Subcutaneous abdominal adipose tissue (tissue), 5 donors: Measurements from ENCODE around the gene DENND2A.
A peak's percentile ranks its signal among the peaks of the same experiment; 100 is the strongest.
"Not testable (repeated sequence)": the region's sequence is repeated elsewhere in the genome, so short reads cannot be mapped to it uniquely, and the experiment has no call there.

ENCODE experiments used
- H3K27ac ChIP-seq: one replicate; pipeline ENCODE4 v1.7.0; 2013; ENCODE audit warnings: low read depth, mild to moderate bottlenecking, inconsistent platforms, low read length, moderate library complexity
- H3K27me3 ChIP-seq, 5 donors: one replicate each; pipeline ENCODE4 v1.7.0; 2013; ENCODE audit warnings: low read length in 5 of 5, inconsistent platforms in 1 of 5; ENCODE audit not compliant: control insufficient read depth in 5 of 5, insufficient read depth in 4 of 5
- H3K36me3 ChIP-seq, 5 donors: one replicate each; pipeline ENCODE4 v1.7.0; 2013; ENCODE audit warnings: low read length in 5 of 5; ENCODE audit not compliant: control insufficient read depth in 5 of 5, insufficient read depth in 5 of 5
- H3K4me1 ChIP-seq, 5 donors: one replicate each; pipeline ENCODE4 v1.7.0; 2013; ENCODE audit warnings: low read length in 5 of 5, mild to moderate bottlenecking in 3 of 5, moderate library complexity in 1 of 5; ENCODE audit not compliant: control insufficient read depth in 5 of 5, insufficient read depth in 5 of 5
- H3K4me3 ChIP-seq, 5 donors: one replicate each; pipeline ENCODE4 v1.7.0; 2013; ENCODE audit warnings: low read length in 5 of 5, low read depth in 1 of 5
- H3K9ac ChIP-seq, 5 donors: one replicate each; pipeline ENCODE4 v1.7.0; 2013; ENCODE audit warnings: low read length in 5 of 5, mild to moderate bottlenecking in 4 of 5, moderate library complexity in 3 of 5
- H3K9me3 ChIP-seq, 5 donors: one replicate each; pipeline ENCODE4 v1.7.0; 2013; ENCODE audit warnings: low read length in 5 of 5; ENCODE audit not compliant: control insufficient read depth in 5 of 5
- donor health status: healthy.
- donor health status: healthy.
- donor health status: healthy.
- donor health status: healthy.
- donor health status: healthy.

The DENND2A gene

DNA sequence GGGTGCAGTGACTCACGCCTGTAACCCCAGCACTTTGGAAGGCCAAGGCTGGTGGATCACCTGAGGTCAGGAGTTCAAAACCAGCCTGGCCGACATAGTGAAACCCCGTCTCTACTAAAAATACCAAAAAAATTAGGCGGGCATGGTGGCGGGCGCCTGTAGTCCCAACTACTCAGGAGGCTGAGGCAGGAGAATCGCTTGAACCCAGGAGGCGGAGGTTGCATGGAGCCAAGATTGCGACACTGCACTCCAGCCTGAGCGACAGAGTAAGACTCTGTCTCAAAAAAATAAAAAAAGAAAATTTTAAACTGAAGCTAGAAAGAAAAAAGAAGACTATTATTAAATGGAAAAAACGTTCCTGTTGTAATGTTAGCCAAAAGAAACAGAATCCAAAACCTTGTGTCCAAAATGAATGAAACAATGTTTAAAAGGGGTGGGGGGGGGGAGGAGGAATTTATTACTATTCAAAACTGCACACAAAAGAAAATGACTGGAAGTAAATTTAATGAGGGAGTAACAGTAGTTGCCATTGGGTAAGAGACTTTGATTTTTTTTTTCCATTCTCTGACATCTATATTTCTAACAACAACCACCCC lies 20.6 kb downstream of the DENND2A start:
- H3K9me3 ChIP-seq, H3K27me3 ChIP-seq, H3K9ac ChIP-seq, H3K36me3 ChIP-seq, H3K4me3 ChIP-seq, H3K27ac ChIP-seq: not testable (repeated sequence)
- H3K4me1 ChIP-seq = peaks cover 0 to 17% (median 6%) of the 10 kb centered on the region in 5 donors

DNA sequence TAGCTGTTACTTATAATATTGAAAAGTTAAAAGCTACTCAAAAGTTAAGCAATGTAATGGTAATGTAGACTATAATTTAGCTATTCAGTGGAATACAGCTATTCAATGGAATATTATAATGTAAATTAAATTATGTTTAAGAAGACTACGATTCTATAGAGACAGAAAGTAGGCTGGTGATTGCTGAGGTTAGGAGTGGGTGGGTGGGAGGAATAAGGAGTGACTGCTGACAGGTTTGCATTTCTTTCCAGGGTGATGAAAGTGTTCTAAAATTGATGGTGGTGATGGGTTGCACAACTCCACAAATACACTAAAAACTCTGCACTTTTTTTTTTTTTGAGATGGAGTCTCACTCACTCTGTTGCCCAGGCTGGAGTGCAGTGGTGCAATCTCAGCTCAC lies 21.4 kb downstream of the DENND2A start:
- Histone ChIP-seq H3K4me3 (no peak overlapping the region), H3K36me3 (no peaks in the 10 kb centered on the region), H3K4me1 (peaks cover 0 to 11% (median 3%) of the 10 kb centered on the region in 5 donors), H3K27me3 (no peaks in the 10 kb centered on the region), H3K27ac (no peak overlapping the region), H3K9me3 (no peaks in the 10 kb centered on the region), H3K9ac (no peak overlapping the region)

DNA sequence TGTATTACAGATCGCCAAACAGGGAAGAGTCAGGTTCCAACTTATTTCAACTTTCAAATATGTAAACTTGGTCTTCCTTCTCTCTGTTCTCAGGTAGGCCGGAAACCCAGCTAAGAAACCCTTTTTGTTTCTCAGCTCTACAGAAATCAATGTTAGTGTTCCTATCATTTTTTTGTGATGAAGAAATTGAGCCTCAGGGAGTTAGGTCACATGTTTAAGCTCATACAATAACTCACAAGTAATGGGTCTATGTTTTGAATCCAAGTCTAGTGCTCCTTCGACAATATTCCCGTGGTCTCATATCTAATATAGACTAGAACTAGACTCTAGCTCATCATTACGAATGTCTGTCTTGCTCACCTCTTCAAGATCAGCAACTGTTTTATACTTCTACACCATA lies 22.3 kb downstream of the DENND2A start:
- Histone ChIP-seq H3K4me1 (peaks cover 0 to 7% (median 0%) of the 10 kb centered on the region in 5 donors), H3K4me3 (no peak overlapping the region), H3K9ac (no peak overlapping the region), H3K27ac (no peak overlapping the region), H3K36me3 (no peaks in the 10 kb centered on the region), H3K27me3 (no peaks in the 10 kb centered on the region), H3K9me3 (no peaks in the 10 kb centered on the region)

DNA sequence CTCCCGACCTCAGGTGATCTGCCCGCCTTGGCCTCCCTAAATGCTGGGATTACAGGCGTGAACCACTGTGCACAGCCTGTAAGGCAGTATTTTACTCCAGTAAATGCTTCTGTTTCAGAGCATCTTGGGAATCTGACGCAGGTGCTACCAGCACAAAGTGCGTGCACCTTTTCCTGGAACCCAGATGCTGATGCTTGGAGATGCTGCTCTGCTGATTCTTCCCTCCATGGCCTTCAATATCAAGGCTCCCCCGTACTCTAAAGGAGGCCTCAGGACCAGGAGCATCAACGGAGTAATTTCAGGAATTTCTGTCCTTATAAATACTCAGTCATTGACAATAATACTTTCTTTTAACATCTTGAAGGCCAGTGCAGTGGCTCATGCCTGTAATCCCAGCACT lies 23.5 kb downstream of the DENND2A start:
- Histone ChIP-seq H3K9ac (no peak overlapping the region), H3K36me3 (no peaks in the 10 kb centered on the region), H3K9me3 (no peaks in the 10 kb centered on the region), H3K4me1 (peaks cover 0 to 7% (median 0%) of the 10 kb centered on the region in 5 donors), H3K27me3 (no peaks in the 10 kb centered on the region), H3K4me3 (no peak overlapping the region), H3K27ac (no peak overlapping the region)

DNA sequence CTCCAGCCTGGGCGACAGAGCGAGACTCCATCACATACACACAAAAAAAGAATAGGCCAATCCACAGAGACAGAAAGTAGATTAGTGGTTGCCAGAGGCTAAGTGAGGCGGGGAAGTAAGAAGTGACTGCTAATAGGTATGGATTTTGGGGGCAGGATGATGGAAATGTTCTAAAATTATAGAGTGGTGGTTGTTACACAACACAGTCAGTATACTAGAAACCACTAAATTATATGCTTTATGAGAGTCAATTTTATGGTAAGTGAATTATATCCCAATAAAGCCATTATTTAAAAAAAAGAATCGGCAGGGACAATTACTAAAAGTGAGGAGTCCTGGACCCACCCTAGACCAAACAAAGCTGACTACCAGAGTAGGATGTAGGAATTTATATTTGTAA lies 24.3 kb downstream of the DENND2A start:
- no peaks in the 10 kb centered on the region for H3K36me3 ChIP-seq
- H3K27ac ChIP-seq = no peak overlapping the region
- no peaks in the 10 kb centered on the region for H3K27me3 ChIP-seq
- no peak overlapping the region for H3K9ac ChIP-seq
- H3K9me3 ChIP-seq = no peaks in the 10 kb centered on the region
- H3K4me3 ChIP-seq = no peak overlapping the region
- H3K4me1 ChIP-seq = peaks cover 0 to 5% (median 0%) of the 10 kb centered on the region in 5 donors

DNA sequence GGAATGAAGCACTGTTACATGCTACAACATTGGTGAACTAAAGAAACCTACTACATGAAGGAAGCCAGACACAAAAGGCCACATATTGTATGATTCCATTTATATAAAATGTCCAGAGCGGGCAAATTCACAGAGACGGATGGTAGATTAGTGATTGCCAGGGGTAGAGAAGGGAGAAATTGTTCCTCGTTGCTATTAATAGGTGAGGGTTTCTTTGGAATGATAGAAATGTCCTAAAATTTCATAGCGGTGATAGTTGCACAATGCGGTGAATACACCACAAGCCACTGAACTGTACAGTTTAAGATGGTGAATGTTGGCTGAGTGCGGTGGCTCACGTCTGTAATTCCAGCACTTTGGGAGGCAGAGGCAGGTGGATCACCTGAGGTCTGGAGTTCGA lies 29.0 kb downstream of the DENND2A start:
- Histone ChIP-seq H3K27ac (no peak overlapping the region), H3K9me3 (no peaks in the 10 kb centered on the region), H3K4me1 (peaks cover 2 to 44% (median 21%) of the 10 kb centered on the region in 5 donors), H3K4me3 (no peak overlapping the region), H3K9ac (no peak overlapping the region), H3K27me3 (peaks cover 0 to 3% (median 0%) of the 10 kb centered on the region in 5 donors), H3K36me3 (no peaks in the 10 kb centered on the region)

DNA sequence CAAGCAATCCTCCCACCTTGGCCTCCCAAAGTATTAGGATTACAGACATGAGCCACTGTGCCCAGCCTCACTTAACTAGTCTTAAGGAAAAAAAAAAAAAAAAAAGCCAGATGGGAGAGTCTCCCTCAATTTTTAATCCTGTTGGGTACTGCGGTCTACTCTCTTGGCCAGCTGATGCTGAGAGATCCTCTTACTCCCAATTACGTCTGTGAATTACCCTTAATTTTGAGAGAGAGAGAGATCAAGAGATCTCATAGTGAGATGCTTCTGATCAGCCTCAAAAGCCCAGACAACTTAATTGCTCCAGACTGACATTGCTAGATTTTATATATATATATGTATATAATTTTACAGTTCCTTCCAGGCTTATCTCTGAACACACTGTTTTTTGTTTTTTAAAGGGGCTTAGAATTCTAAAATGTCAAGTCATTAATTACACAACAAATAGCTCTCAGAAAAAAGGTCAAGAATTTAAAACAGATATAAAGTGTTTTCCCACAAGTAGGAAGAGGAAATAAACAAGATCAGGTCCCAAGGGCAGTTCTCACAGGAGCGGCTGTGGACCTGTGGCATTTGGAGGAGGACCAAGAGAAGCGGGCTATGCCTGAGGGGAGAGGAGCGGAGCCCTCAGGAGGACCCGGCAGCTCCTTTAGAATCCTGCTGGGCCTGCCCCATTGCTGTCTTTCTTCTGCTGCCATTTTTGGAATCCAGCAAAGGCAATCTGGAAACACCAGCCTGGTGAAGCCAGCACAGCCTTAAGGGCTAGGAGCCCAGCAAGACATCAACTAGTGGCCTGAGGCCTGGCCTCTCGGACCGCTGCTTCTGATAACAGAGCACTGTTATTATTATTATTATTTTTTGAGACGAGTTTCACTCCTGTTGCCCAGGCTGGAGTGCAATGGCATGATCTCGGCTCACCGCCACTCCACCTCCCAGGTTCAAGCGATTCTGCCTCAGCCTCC lies 30.1 kb downstream of the DENND2A start:
- peaks cover 0 to 6% (median 0%) of the 10 kb centered on the region in 5 donors for H3K27me3 ChIP-seq
- no peak overlapping the region for H3K4me3 ChIP-seq
- H3K27ac ChIP-seq = peak overlapping the region; percentile 50
- H3K4me1 ChIP-seq = peaks cover 2 to 48% (median 24%) of the 10 kb centered on the region in 5 donors
- no peaks in the 10 kb centered on the region for H3K36me3 ChIP-seq
- no peaks in the 10 kb centered on the region for H3K9me3 ChIP-seq
- no peak overlapping the region for H3K9ac ChIP-seq

DNA sequence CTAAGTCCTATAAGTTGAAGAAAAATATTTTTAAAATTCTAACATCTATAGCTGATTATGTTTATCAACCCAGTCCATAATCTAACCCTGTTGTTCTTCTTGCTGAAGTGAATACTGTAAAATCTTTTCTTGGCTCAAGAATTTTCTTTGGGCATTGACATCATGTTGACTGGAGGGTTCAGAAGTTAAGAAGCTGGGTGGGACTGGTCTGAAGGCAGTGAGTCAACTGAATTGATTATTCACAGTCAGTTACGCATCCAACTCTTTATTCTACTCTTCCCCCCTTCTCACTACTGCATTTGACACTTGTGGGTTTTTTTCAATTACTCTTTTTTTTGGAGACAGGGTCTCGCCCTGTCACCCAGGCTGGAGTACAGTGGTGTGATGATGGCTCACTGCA lies 31.0 kb downstream of the DENND2A start:
- no peak overlapping the region for H3K9ac ChIP-seq
- H3K4me3 ChIP-seq = no peak overlapping the region
- H3K36me3 ChIP-seq = no peaks in the 10 kb centered on the region
- no peaks in the 10 kb centered on the region for H3K9me3 ChIP-seq
- H3K4me1 ChIP-seq = peaks cover 6 to 48% (median 31%) of the 10 kb centered on the region in 5 donors
- H3K27ac ChIP-seq = peak overlapping the region; percentile 50
- H3K27me3 ChIP-seq = peaks cover 0 to 6% (median 0%) of the 10 kb centered on the region in 5 donors

DNA sequence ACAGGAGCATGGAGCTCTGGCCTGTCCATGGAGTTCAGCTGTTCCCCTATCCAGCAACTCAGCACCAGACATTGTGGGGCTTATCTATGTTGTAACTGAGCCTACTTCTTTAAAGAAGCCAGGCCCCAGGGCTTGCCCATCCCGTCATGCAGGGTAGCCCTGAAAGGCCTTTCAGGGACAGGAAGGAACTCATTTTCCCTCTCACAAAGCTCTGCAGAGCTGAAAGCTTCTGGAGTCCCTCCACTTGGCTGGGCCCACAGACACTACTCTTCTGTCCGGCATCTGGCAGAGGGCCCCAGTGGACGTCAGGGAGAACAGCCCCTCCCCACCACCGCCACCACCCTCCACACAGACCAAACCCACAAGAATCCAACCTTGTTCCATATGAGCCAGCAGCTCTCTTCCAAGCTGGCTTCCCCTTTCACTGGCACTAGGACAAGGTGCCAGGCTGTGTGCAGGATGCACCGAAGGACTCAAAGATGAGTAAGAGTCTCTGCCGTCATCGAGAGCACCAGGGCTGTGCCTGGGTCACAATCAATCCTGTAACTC lies 33.1 kb downstream of the DENND2A start:
- no peaks in the 10 kb centered on the region for H3K36me3 ChIP-seq
- peak overlapping the region; percentile 11 for H3K27ac ChIP-seq
- no peaks in the 10 kb centered on the region for H3K9me3 ChIP-seq
- H3K4me1 ChIP-seq = peaks cover 6 to 45% (median 31%) of the 10 kb centered on the region in 5 donors
- H3K9ac ChIP-seq = no peak overlapping the region
- peaks cover 0 to 6% (median 0%) of the 10 kb centered on the region in 5 donors for H3K27me3 ChIP-seq
- peak overlapping the region in 1 of 5 donors; percentile 18 for H3K4me3 ChIP-seq

DNA sequence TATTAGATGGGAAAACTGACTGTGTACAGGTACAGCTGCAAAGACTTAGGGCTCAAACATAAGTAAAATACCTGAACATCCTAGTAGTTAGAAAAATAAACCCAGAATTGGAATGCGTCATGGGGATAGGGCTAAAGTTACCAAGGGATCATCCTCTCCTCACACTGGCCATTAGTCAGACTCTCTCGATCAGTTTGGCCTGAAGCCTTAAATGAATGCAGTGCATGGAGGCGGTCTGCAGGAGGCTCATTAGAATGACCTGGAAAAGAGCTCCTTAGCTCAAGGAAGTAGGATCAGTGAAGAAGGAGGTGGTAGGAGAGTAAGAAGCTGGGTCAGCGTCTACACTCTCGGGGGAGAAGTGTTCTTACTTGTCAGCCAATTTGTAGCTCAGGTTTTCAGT lies 35.3 kb downstream of the DENND2A start:
- no peak overlapping the region for H3K4me3 ChIP-seq
- H3K4me1 ChIP-seq = peaks cover 6 to 35% (median 27%) of the 10 kb centered on the region in 5 donors
- no peak overlapping the region for H3K27ac ChIP-seq

More for the DNA sequence above, 35.3 kb downstream of the DENND2A start:
- Histone ChIP-seq H3K9ac (no peak overlapping the region), H3K27me3 (peaks cover 0 to 6% (median 0%) of the 10 kb centered on the region in 5 donors), H3K9me3 (no peaks in the 10 kb centered on the region), H3K36me3 (peaks cover 0 to 18% (median 10%) of the 10 kb centered on the region in 5 donors)
